HepG2 (cell line): ENCODE results near the gene IDS. TPM values are rescaled to one million over a fixed set of nuclear protein-coding genes. Genes with fewer than 3 reads are reported as not detected.

Experiments
- AGO1 ChIP-seq: fragments of 200-400 bp; formaldehyde crosslinking; IDR thresholded peaks from 2 replicates; pipeline ENCODE4 v1.6.1; 2017; ENCODE audit warnings: mild to moderate bottlenecking, low read depth, low read length, moderate library complexity; ENCODE audit not compliant: poor library complexity, severe bottlenecking
- BCLAF1 ChIP-seq: fragments of 450-650 bp; IDR thresholded peaks from 2 replicates; pipeline ENCODE4 v1.6.1; 2017; ENCODE audit warnings: mild to moderate bottlenecking
- CENPT ChIP-seq: sonication (generic); formaldehyde crosslinking; IDR thresholded peaks from 2 replicates; pipeline ENCODE4 v1.8.0; 2022; ENCODE audit warnings: low read depth, mild to moderate bottlenecking, moderate library complexity, missing genetic modification reagents
- NRL ChIP-seq: sonication (generic); formaldehyde crosslinking; IDR thresholded peaks from 2 replicates; pipeline ENCODE4 v1.5.0; 2020; ENCODE audit warnings: missing genetic modification reagents, mild to moderate bottlenecking, moderate library complexity, borderline replicate concordance
- ZNF121 ChIP-seq: sonication (generic); formaldehyde crosslinking; IDR thresholded peaks from 2 replicates; pipeline ENCODE4 v1.5.0; 2020; ENCODE audit warnings: mild to moderate bottlenecking, missing genetic modification reagents
- ZNF18 ChIP-seq: sonication (generic); formaldehyde crosslinking; IDR thresholded peaks from 2 replicates; pipeline ENCODE4 v1.8.0; 2022; ENCODE audit warnings: mild to moderate bottlenecking, missing genetic modification reagents; ENCODE audit not compliant: insufficient replicate concordance
- ZNF879 ChIP-seq: sonication (generic); formaldehyde crosslinking; IDR thresholded peaks from 2 replicates; pipeline ENCODE4 v1.8.1; 2023; ENCODE audit warnings: missing genetic modification reagents
- polyA plus RNA-seq, 8 experiments: library from polyadenylated mRNA; depleted of rRNA in 3 of 8; stranded (reverse) in 7 of 8; unstranded in 1 of 8; fragments of >200 nt; fragmentation: Illumina TruSeq in 4 of 8; extraction: Trizol in 4 of 8; gene quantifications; 2 replicates each; pipeline versions ENCODE4 v1.2.1 to v1.2.3, GENCODE V29; 2011 to 2016; ENCODE audit warnings: low read depth in 4 of 8, missing spikeins in 1 of 8, mixed read lengths in 1 of 8; ENCODE audit not compliant: insufficient read depth in 1 of 8
- total RNA-seq, 5 experiments: library from RNA; depleted of rRNA; stranded (reverse); fragments of >200 nt; fragmentation: Illumina TruSeq; extraction: Trizol; gene quantifications; 2 replicates each; pipeline ENCODE4 v1.2.3, GENCODE V29; 2016; ENCODE audit warnings: low read depth in 1 of 5
- TF ChIP-seq, protein P1 (sequence below): sonication (generic); formaldehyde crosslinking; IDR thresholded peaks from 2 replicates; pipeline ENCODE4 v1.5.1; 2020; ENCODE audit warnings: missing genetic modification reagents, mild to moderate bottlenecking, borderline replicate concordance
- TF ChIP-seq, protein P2 (sequence below): sonication (generic); formaldehyde crosslinking; IDR thresholded peaks from 2 replicates; pipeline ENCODE4 v1.5.0; 2020; ENCODE audit warnings: missing genetic modification reagents

Gene IDS
- total and polyA plus RNA-seq, 2 of the 13 experiments (the other 11 are each of a cell fraction or from before 2014, with no cell fraction given): 2.2 to 11.9 TPM

- TF ChIP-seq BCLAF1: no peak
- no peak for TF ChIP-seq AGO1
- TF ChIP-seq ZNF18: no peak
- TF ChIP-seq, protein P1, sequence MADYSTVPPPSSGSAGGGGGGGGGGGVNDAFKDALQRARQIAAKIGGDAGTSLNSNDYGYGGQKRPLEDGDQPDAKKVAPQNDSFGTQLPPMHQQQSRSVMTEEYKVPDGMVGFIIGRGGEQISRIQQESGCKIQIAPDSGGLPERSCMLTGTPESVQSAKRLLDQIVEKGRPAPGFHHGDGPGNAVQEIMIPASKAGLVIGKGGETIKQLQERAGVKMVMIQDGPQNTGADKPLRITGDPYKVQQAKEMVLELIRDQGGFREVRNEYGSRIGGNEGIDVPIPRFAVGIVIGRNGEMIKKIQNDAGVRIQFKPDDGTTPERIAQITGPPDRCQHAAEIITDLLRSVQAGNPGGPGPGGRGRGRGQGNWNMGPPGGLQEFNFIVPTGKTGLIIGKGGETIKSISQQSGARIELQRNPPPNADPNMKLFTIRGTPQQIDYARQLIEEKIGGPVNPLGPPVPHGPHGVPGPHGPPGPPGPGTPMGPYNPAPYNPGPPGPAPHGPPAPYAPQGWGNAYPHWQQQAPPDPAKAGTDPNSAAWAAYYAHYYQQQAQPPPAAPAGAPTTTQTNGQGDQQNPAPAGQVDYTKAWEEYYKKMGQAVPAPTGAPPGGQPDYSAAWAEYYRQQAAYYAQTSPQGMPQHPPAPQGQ (CRISPR knock-in tag): no peak
- TF ChIP-seq, protein P2, sequence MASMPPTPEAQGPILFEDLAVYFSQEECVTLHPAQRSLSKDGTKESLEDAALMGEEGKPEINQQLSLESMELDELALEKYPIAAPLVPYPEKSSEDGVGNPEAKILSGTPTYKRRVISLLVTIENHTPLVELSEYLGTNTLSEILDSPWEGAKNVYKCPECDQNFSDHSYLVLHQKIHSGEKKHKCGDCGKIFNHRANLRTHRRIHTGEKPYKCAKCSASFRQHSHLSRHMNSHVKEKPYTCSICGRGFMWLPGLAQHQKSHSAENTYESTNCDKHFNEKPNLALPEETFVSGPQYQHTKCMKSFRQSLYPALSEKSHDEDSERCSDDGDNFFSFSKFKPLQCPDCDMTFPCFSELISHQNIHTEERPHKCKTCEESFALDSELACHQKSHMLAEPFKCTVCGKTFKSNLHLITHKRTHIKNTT (CRISPR knock-in tag): no peak
- no peak for TF ChIP-seq ZNF879 (CRISPR knock-in tag)
- no peak for TF ChIP-seq ZNF121 (CRISPR knock-in tag)
- TF ChIP-seq NRL: no peak
- TF ChIP-seq CENPT (CRISPR knock-in tag): no peak
Measured at GRCh38 chrX:149505671-149506070, 565 bp upstream of the IDS start (continued).
